Body of pancreas (tissue), 4 donors: Measurements from ENCODE around the gene GRM8. TPM values are rescaled to one million over a fixed set of nuclear protein-coding genes. Genes with fewer than 3 reads are reported as not detected.

ENCODE experiments used
- ATAC-seq: fragments of 150-250 bp; one replicate; pipeline ENCODE4 v1.9.1; 2016
- DNase-seq, 4 donors: peaks; one replicate each; pipeline ENCODE4 v3.0.0-alpha.2; 2019
- H3K27ac ChIP-seq, 4 donors: fragments of 200-600 bp; sonication (generic); 1 replicate in 3 of 4; 2 replicates in 1 of 4; pipeline versions ENCODE4 v1.5.1 to v1.6.1; 2016 to 2019; ENCODE audit warnings: mild to moderate bottlenecking in 1 of 4, mixed read lengths in 1 of 4, moderate library complexity in 1 of 4
- H3K27me3 ChIP-seq, 2 donors: fragments of 200-600 bp; sonication (generic); one replicate each; pipeline ENCODE4 v1.6.0; 2016; ENCODE audit warnings: mild to moderate bottlenecking in 1 of 2
- H3K36me3 ChIP-seq, 2 donors: fragments of 200-600 bp; sonication (generic); replicated peaks in 1 of 2; 2 replicates each; pipeline ENCODE4 v1.5.1; 2016; ENCODE audit warnings: low read depth in 2 of 2; ENCODE audit not compliant: insufficient read depth in 1 of 2
- H3K4me1 ChIP-seq: fragments of 200-600 bp; sonication (generic); one replicate; pipeline ENCODE4 v1.6.0; 2016
- H3K4me3 ChIP-seq, 2 donors: fragments of 200-600 bp; sonication (generic); 1 replicate in 1 of 2; 2 replicates in 1 of 2; pipeline ENCODE4 v1.5.1; 2016 to 2019
- H3K9me3 ChIP-seq, 3 donors: fragments of 200-600 bp; sonication (generic); 1 replicate in 2 of 3; 2 replicates in 1 of 3; pipeline ENCODE4 v1.5.1; 2016
- POLR2A ChIP-seq, 3 donors: fragments of 450-650 bp; IDR thresholded peaks; one replicate each; pipeline ENCODE4 v1.6.1; 2016; ENCODE audit warnings: antibody characterized with exemption in 3 of 3, mild to moderate bottlenecking in 2 of 3
- WGBS, 2 donors: methylation state at CpG; one replicate each; pipeline ENCODE4 v1.1.5; 2017; 5-methylcytosine and 5-hydroxymethylcytosine counted together
- intact Hi-C: fragments of 100-400 bp; cut with DNase I; formaldehyde crosslinking; loops from one replicate; pipeline ENCODE4 v1.15.1; 2023
- total RNA-seq, 2 donors: library from RNA; depleted of rRNA; stranded (reverse); fragments of >200 nt; gene quantifications; one replicate each; pipeline ENCODE4 v1.1.0, GENCODE V29; 2016
- TF ChIP-seq, protein P1 (sequence below), 7 experiments: fragments of 450-650 bp in 4 of 7; fragments of 200-600 bp in 3 of 7; sonication (generic) in 3 of 7; IDR thresholded peaks; one replicate each; pipeline ENCODE4 v1.5.1; 2016 to 2019; ENCODE audit warnings: antibody characterized with exemption in 7 of 7

GRM8 gene
- total RNA-seq, 2 donors from 2014 or later, result 2.3 TPM; not detected in 1

GRCh38 chr7:126657599-126658358 is 595.0 kb downstream of the GRM8 start:
- Histone ChIP-seq H3K27me3 (no peaks in the 10 kb centered on the region), H3K9me3 (no peaks in the 10 kb centered on the region), H3K4me1 (no peaks in the 10 kb centered on the region), H3K4me3 (no peak overlapping the region), H3K27ac (no peak overlapping the region), H3K36me3 (no peaks in the 10 kb centered on the region)
- intact Hi-C loops, result no loop called here
- 78 to 86% methylated on average over 6 of the region's 6 CpGs for WGBS, 2 donors
- ATAC-seq (no peak), DNase-seq (no peak)
- TF ChIP-seq POLR2A (IDR thresholded peaks at IDR 0.05), result no peak
- TF ChIP-seq, protein P1, sequence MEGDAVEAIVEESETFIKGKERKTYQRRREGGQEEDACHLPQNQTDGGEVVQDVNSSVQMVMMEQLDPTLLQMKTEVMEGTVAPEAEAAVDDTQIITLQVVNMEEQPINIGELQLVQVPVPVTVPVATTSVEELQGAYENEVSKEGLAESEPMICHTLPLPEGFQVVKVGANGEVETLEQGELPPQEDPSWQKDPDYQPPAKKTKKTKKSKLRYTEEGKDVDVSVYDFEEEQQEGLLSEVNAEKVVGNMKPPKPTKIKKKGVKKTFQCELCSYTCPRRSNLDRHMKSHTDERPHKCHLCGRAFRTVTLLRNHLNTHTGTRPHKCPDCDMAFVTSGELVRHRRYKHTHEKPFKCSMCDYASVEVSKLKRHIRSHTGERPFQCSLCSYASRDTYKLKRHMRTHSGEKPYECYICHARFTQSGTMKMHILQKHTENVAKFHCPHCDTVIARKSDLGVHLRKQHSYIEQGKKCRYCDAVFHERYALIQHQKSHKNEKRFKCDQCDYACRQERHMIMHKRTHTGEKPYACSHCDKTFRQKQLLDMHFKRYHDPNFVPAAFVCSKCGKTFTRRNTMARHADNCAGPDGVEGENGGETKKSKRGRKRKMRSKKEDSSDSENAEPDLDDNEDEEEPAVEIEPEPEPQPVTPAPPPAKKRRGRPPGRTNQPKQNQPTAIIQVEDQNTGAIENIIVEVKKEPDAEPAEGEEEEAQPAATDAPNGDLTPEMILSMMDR (IDR thresholded peaks at IDR 0.05), result no peak

- ATAC-seq, result no peak
- DNase-seq, result no peak
- Histone ChIP-seq H3K4me3 (no peak overlapping the region), H3K36me3 (no peaks in the 10 kb centered on the region), H3K9me3 (no peaks in the 10 kb centered on the region), H3K4me1 (no peaks in the 10 kb centered on the region), H3K27ac (no peak overlapping the region), H3K27me3 (no peaks in the 10 kb centered on the region)
- intact Hi-C loops, result no loop called here
- TF ChIP-seq POLR2A (IDR thresholded peaks at IDR 0.05), result no peak
- TF ChIP-seq, protein P1 (IDR thresholded peaks at IDR 0.05), result no peak
- WGBS, 2 donors, result 52 to 61% methylated on average over 3 of the region's 3 CpGs
Measured at GRCh38 chr7:126657137-126657536, 595.6 kb downstream of the GRM8 start.

- Histone ChIP-seq H3K4me1 (no peaks in the 10 kb centered on the region), H3K9me3 (no peaks in the 10 kb centered on the region), H3K4me3 (no peak overlapping the region), H3K27ac (no peak overlapping the region), H3K36me3 (no peaks in the 10 kb centered on the region), H3K27me3 (no peaks in the 10 kb centered on the region)
- intact Hi-C loops, result no loop called here
- 88 to 90% methylated on average over 6 of the region's 6 CpGs for WGBS, 2 donors
- no peak for TF ChIP-seq POLR2A (IDR thresholded peaks at IDR 0.05)
- TF ChIP-seq, protein P1 (IDR thresholded peaks at IDR 0.05), result no peak
- DNase-seq (no peak), ATAC-seq (no peak)
Measured at GRCh38 chr7:126656165-126656564, 596.6 kb downstream of the GRM8 start.

DNA sequence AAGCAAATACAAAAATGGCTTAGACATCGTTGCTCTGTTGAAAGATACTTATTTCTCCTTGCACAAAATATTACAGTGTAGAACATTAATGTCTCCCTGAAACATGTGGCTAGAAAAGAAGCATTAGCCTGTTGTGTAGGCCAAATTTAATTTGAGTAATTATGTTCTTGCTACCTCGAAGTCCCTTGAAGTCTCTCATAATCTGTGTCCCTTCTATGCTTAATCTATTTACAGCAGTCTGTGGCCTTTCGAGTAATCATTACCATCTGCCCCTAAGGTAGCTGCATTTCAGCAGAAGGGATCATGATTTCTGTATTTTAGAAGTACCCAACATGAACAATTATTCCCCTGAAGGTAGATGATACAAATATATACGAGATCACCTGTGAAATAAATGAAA is 615.2 kb downstream of the GRM8 start:
- Histone ChIP-seq H3K36me3 (no peaks in the 10 kb centered on the region), H3K9me3 (no peaks in the 10 kb centered on the region), H3K27me3 (no peaks in the 10 kb centered on the region), H3K4me3 (no peak overlapping the region), H3K27ac (no peak overlapping the region), H3K4me1 (no peaks in the 10 kb centered on the region)
- no peak for ATAC-seq
- TF ChIP-seq POLR2A (IDR thresholded peaks at IDR 0.05), result no peak
- TF ChIP-seq, protein P1 (IDR thresholded peaks at IDR 0.05), result no peak
- intact Hi-C loops, result no loop called here
- 71 to 74% methylated on average over 4 of the region's 4 CpGs for WGBS, 2 donors
- DNase-seq, result no peak

GRCh38 chr7:126635545-126635944 is 617.2 kb downstream of the GRM8 start:
- no peak overlapping the region for H3K27ac ChIP-seq
- ATAC-seq, result no peak
- no peak overlapping the region for H3K4me3 ChIP-seq
- TF ChIP-seq, protein P1 (IDR thresholded peaks at IDR 0.05), result no peak
- no peak for TF ChIP-seq POLR2A (IDR thresholded peaks at IDR 0.05)
- no peaks in the 10 kb centered on the region for H3K9me3 ChIP-seq
- intact Hi-C loops, result no loop called here
- no peaks in the 10 kb centered on the region for H3K27me3 ChIP-seq
- no peaks in the 10 kb centered on the region for H3K36me3 ChIP-seq
- no peak for DNase-seq
- no peaks in the 10 kb centered on the region for H3K4me1 ChIP-seq
